Limb (tissue), 2 donors: ENCODE results near the gene HS6ST1.

Source experiments
- DNase-seq, 2 donors: peaks; one replicate each; pipeline ENCODE4 v3.0.0-alpha.2; 2016; ENCODE audit errors: extremely low spot score in 2 of 2

HS6ST1 gene

DNA sequence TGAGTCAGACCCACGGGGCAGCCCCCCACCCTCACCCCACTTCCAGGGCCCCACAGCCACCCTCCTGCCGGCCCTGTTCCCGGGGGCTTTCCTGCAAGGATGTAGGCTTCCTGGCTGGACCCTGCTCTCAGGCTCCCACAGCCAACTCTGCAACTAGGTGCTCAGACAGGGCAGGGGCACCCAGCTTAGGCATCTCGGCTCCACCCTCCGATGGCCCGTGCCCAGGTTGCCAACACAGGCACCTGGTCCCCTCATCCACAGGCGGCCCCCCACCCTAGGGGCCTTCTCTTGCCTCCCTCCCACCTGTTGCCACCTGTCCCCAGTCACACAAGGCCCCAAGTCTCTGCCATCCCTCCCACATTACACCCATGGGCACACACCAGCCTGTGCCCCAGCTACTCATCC, 34.6 kb downstream of the HS6ST1 start:
- no peak for DNase-seq

DNA sequence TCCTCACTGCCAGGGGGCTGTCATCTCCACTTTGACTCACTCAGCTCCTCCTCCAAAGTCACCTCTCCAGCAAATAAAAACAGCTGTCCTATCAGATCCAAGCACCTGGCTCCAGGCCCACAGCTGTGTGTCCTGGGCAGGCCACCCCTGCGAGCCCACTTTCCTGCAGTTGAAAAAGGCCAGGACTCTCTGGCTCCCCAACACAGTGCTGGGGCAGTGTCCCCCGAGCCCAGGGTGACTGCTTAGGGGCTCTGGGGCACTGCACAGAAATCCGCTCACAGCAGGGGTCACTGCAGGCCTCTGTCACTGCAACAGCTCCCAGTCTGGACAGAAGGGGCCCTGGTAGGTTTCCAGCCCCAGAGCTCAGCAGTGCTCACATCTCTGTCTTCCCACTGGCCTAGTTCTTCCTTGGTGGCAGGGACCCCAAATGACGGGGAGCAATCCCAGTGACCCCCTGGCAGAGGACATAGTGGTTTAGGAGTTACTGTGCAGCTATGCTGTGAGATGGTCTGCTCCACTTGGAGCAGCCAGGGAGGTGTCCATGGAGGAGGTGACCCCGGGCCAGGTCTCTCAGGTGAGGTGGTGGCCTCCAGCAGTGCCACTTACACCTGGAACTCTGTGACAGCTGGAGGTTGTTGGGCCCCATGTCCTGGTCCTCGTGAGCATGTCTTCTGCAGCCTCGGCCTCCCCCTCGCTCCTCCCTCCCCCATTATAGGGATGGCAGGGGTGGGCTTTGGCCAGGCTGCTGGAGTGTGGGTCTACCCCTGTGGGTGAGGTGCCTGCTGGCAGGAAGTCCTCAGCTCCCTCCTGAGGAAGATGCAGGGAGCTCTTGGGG, 35.5 kb downstream of the HS6ST1 start:
- DNase-seq, result no peak

DNA sequence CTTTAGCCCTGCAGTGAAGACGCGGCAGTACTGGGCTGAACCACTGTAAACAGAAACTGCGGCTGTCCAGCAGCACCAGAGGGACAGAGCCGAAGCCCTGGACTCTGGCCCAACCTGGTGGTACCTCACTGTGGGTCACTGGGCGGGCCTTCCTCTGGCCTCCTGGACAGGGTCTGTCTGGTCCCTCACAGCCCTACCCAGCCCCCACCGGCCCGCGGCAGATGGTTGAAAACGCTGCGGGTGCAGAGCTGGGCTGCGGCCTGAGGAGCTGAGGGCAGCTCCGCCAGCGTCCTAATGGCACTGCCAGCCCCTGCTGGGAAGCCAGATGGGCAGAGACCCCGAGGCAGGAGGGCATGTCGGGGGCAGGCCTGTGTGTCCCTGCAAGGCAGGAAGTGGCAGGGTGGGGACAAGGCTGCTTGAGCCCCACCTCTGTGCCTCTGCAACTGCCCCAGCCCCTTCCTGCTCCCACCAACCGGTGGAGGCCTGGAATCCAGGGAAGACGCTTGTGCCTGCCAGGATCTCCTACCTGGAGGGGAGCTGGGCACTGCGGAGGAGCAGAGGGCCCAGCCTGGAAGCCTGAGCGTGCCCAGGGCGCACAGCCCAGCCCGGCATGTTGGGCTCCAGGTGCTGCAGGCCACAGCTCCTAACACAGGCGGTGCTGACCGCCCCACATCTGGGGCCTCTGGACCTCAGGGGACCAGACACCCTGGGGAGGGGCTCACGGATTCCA, 36.3 kb downstream of the HS6ST1 start:
- DNase-seq, result no peak

DNA sequence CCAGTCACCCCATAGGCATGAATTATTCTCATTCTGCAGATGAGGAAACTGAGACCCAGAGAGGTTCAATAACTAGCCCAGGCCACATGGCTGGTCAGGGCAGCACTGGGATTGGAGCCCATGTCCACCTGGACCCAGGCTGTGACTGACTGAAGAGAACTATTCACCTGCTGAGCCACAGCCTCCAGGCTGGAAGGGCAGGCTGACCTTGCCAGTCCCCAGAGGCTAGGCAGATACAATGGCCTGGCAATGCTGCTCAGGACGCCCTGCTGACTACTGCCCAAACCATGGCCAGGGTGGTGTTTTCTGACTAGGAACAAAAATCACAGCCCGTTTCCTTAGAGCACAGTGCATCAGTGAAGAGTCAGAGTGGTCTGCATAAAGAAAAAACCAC, 36.8 kb downstream of the HS6ST1 start:
- no peak for DNase-seq

DNA sequence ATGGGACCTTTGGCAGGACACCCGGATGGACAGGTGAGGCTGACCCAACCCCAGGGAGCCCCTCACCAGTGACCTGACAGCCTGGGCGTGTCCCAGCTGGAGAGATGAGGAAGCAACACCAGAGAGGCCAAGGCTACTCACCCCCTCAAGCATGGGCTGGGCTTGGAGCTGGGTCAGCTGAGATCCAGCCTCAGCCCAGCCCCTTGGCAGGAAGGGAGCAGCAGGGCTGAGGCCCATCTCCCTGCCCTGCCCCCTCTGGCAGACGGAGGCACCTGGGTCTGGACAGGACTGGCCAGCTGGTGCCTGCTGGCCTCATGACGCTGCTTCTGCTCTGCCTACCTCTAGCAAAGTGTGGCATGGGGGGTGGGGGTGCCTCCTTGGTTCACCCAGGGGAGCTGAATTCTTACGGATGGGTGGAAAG, 37.8 kb downstream of the HS6ST1 start:
- no peak for DNase-seq

DNA sequence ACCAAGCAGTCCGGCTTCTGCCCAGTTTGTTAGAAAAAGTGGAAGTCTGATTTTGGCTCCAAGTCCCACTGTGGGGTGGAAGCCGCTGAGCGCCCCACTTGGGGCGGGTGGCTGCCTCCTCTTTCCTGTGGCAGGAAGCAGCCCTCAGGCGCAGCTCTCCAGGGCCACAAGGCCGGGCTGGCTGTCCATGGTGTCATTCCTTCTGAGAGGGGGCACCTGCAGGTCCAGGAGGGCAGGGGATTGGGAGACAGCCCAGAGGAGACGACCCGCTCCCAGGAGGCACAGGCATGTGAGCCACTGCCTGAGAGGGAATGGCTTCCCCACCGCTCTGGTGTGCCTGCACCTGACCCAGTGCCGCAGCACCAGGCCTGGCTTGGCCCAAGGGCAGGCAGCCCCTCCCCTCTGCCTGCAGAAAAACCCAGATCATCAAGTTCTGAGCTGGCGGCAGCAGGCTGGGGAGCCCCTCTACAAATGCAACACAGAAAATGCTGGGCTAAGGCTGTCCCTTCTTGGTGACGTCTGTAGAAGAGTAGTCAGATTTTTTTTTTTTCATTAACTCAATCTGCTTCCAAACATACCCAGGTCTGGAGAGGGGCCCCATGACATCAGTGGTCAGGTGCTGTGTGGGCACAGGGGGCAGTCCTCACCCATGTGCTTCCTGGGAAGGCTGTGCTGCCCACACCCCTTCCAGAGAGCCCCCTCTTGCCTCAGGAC, 38.4 kb downstream of the HS6ST1 start:
- peak in 1 of 2 donors; percentile 28 for DNase-seq

DNA sequence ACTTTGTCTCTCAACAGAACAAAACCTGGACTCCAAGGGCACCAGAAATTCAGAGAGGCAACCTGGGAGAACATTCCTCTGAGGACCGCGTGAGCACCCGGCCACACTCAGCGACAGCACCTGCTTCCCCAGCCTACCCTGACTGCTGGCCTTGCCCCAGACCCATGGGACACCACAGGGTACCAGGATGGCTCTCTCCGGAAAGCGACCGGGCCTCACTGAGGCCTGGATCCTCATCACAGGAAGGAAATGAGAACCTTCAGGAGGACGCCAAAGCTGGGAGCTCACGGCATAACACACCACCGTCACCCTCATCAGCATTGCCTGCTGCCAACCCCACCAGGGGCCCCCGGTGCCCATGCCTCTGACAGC, 38.9 kb downstream of the HS6ST1 start:
- peak in 1 of 2 donors; percentile 16 for DNase-seq

DNA sequence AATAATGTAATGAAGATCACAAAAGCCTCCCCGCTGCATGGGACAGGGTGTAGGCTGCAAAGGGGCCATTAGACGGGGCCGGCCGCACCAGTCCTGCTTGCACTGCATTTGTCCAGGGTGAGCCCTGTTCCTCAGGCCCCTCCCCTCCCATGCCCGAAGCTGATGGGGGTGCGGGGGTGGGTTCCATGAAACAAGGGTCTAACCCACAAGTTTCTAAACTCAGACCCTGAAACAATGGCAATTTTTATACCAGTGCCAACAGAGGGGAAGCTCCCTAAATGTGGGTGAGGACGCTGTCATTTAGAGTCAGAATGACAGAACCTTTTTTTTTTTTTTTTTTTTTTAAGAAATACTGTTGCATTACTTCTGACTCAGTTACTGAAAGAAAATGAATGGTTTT, 39.7 kb downstream of the HS6ST1 start:
- peak in 1 of 2 donors; percentile 21 for DNase-seq

DNA sequence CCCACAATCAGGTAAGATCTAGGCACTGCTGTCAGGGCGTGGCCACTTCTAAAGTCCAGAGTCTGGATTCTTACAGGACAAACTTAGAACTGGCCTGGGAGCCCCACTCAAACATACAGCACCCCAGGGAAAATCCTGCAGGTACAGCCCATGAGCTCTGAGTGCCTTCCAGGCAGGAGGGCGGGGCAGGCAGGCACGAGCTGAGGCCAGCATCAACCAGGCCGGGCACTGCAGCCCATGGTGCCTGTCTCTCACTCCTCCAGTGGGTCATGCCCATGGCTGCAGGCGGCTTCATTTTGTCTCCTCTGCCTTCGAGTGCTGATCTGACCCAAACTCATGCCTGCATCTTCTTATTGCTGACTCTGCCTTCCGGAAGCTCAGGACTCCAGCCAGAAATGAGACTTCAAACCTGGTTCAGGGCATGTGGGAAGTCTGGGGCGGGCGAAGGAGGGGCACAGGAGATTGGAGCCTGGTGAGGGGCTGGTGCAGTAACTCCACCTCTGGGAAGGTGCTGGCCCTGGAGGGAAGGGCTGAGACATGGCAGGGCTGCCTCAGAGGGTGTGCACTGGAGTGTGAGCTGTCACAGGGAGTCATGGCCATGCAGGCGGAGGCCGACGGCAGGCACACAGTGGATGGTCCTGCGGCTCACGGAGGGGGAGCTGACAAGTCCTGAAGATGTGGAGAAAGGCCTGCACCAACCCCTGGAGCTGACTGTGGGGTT, 40.5 kb downstream of the HS6ST1 start:
- DNase-seq, result peak in 1 of 2 donors; percentile 23

DNA sequence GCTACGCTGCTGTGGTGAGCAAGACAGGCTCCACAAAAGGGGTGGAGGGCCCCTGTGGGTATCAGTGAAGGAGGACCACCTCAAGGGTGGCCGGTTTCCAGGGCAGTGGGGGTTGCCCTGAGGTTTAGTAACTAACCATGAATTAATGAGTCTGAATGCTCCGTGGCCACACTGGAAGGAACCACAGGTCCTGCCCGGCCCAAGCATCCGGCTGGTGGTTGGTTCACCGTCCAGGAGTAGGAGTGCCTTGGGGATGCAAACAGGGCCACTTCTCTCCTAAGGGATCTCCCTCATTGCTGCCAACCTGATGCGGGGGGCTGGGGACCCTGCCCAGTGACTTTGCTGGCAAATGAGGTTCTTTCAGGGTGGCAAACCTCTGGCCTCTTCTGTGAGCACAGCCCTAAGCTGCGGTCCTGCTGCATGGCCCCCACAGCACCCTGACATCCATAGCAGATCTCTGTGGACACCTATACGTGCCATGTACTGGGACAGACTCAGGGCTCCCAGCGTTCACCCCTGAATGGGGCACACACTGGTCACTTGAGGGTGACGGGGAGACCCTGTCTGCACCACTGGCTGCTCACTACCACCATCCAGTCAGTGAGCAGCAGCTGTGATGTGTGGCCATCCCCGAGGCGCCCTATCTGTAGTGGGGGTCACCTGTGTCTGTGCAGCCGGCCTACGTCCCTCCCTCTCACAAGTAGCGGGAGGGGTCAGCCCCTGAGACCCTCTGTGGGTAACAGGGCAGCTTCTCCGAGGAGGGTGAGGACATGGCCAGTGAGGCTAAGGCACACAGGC, 41.6 kb downstream of the HS6ST1 start:
- peak in 1 of 2 donors; percentile 29 for DNase-seq

DNA sequence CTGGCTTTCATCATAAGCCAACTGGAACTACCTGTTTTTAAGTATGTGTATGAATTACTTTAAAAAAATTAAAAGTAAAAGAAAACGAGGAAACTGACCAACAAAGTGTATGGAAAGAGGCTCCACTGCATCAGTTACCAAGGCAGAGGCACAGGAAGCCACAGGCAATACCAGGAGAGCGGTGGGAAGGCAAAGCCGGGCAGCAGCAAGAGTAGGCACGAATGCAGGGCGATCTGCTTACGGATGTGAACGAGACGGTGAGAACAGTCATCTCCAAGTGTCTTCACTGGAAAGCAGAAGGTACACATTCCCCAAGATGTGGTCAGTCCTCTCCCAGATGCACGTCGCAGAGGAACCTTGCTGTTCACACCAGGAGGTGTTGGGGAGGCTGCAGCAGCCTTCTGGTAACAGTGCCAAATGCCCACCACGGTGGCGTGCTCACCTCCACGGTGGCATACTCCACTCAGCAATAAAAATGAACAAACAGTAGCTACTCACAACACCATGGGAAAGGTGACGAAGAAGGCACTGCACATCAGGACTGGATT, 43.1 kb downstream of the HS6ST1 start:
- DNase-seq, result no peak

DNA sequence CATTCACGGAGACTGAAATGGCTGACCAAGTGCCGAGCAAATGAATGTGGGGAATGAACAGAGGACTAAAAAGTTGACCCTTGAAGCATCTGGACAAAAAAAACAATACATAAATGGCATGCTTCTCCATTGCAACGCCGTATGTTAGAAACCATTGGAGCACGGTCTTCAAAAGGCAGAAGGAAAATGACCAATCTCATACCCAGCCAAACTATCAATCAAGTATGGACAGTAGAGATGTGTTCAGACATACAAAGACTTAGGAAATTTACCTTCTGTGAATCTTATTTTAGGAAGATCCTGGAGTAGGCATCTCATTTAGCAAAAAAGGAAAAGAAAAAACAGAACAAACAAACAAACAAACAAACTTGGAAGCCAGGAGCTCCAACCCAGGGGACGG, 44.5 kb downstream of the HS6ST1 start:
- no peak for DNase-seq

DNA sequence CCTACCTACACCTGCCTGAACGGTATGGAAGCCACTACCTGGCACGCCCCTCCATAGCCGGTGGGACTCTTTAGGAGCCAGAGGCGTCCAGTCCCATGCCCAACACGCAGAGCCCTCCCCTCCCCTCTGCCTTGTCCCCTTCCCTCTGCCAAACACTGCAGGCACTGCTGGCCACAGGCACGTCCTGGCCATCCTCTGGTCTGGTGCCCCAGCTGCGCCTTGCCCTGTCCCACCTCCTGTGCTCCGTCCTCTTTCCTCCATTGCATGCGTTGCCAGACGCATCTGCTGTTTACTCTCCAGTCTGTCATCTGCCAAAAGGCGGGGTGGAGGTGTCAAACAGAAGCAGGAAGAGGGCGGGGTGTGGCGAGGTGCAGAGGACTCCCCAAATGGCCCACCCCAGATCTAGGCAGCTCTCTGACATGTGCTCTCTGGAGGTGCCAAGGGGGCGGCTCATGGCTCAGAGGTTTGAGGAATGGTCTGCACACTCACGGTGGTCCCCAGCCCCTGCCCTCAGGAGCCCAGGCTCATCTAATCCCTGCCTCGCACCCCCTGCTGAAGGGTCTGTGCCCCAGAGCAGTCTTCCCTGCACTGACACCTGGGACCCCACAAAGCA, 45.1 kb downstream of the HS6ST1 start:
- no peak for DNase-seq

DNA sequence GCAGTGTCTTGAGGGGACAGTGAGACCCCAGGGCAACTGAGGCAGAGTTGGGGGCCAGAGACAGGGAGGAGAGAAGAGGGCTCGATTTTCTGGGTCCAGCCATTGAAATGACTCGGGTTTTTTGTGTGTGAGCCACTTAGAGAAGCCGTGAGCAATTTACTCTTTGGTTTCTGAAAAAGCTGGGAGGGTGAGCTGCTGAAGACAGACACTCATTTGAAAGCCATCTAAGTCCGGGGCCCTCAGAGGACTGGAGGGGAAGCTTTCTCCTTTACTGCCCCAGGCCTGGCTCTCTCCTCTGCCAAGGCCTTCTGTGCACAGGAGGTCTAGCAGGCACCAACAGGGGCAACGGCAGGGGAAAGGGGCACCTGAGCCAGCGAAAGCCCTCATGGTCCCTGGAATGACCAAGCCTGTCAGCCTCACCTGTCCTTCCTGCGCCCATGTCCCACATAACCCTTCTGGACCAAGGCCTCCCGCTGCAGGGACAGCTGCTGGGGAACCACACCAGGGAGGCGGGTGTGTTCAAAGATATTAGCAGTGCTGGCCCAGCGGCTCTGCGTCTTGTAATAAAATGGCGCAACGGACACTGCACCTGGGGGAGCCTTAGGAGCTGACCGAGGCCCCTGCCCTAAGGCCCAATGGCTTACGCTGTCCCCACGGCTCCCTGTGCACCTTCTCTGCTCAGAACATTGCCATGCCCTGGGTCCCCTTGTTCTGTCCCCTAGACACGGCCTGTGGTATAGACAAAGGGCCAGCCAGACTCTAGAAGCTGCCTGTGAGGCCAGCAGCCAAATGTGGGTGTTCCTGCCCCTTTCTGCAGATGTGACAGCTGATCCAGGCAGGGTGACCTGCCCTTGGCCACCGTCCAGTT, 45.8 kb downstream of the HS6ST1 start:
- DNase-seq, result no peak

DNA sequence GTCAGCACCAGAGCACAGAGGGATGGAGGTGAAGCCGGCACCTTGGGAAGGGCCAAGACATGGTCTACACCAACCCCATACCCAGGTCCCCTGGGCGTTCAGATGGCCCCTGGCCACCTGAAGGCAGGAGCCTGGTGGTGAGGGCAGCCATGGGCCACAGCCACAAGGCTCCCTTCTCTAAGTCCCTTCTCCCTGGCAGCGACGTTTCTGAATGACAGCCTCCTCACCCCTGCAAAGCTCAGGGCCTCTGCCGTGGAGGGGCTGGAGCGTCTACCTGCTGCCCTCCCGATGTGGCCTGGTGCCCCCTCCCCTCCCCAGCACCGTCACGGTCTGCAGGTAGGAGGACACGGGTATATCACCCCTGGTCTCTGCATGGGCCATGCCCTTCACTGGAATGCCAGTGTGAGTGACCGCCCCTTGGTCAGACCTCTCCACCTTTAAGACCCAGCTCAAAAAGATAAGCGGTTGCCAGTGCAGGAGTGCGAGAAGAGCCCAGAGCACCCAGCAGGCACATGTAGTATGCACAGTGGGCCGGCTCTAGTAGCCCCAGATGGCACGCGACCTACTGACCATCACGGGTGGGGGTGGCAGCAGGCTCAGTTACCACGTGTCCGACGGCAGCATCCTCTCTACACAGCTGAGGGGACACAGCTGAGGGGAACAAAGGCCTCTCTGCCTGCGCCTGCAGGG, 46.6 kb downstream of the HS6ST1 start:
- no peak for DNase-seq

DNA sequence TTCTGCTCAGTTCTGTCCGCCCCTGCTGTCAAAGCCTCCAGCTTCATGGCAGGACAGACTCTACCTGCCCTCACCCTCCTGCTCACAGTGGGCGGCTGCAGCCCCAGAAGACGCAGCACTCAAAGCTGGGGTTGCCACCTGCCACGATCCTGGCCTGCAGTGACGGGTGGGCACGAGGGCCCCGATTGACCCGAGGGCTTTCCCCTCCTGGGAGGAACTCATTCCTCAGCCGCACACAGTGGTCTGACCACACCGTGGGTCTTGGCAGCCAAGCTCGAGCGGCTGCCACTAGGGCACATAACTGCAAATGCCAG, 47.1 kb downstream of the HS6ST1 start:
- DNase-seq, result no peak

DNA sequence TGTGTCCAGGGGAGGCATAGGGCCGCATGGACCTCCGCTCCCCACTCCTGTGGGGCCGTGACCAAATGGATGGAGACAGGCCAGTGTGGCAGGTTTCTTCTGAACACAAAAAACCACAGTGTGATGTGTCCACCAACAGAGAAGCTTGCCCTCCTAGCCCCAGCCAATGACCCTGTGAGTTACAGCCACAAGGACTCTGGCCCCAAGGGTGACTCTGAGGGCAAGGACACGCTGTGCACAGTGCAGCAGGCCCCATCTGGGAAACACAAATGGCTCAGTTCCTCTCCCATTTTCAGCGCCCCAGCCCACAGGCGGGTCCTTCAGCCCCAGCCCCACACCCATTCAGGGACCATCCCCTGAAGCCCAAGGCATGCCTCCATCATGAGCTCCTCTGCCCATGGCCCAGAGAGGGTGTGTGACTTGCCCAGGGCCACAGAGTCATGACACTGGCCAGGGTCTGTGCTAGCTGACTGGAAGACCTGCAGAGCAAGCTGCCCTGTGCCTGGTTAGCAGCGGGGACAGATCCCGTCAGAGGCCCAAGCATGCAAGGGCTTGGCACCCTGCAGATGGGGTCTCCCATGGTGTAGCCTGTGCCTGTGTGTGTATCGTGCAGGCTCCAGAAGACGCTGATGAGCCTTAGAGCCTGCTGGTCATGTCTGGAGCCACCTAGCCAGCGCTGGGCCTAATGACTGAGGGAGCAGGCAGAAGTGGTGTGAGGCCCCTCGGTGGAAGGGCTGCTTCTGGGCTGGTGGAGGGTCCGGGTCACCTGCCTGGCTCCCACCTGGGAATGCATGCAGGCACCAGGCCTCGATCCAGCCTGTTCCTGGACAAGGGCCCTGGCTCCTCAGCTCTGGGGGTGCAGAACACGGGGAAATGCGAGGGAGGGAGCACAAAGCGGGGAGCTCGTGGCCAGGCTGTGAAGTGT, 47.7 kb downstream of the HS6ST1 start:
- DNase-seq, result no peak
